Measurements from ENCODE around the gene PLAC8L1. TPM values are rescaled to one million over a fixed set of nuclear protein-coding genes. Genes with fewer than 3 reads are reported as not detected.

Gene PLAC8L1
- total RNA-seq, 1 experiment from 2014 or later = 0.52 TPM

GRCh38 chr5:146034605-146035004 lies 70.8 kb downstream of the PLAC8L1 start:
- peaks cover 3% of the 10 kb centered on the region; the same call in 1 of the 2 replicates for H3K27me3 Mint-ChIP-seq (ENCODE audit: low read depth)
- peaks cover 0 to 5% of the 10 kb centered on the region in 2 experiments; a peak in 2 of 4 replicates for H3K4me1 Mint-ChIP-seq
- no peak overlapping the region for H3K18ac ChIP-seq (ENCODE audit: insufficient read length, low read depth, low read length)
- H3K23ac ChIP-seq (ENCODE audit: insufficient read length, low read depth, low read length) = no peak overlapping the region
- no peaks in the 10 kb centered on the region; a peak in 1 of 5 replicates for H3K9me3 Mint-ChIP-seq
- no peak overlapping the region for H3T11ph ChIP-seq (ENCODE audit: low read length)
- H3K36me3 Mint-ChIP-seq (ENCODE audit: insufficient read depth in 1 of 3, low read depth in 3 of 3) = no peaks in the 10 kb centered on the region
- H3K4me3 Mint-ChIP-seq = no peak overlapping the region
- H2BK5ac ChIP-seq (ENCODE audit: insufficient read length, low read length) = no peak overlapping the region
- no peak overlapping the region for H2AK5ac ChIP-seq (ENCODE audit: insufficient read length, low read length)
- no peak overlapping the region for H3K4ac ChIP-seq (ENCODE audit: low read depth, low read length)
- no peaks in the 10 kb centered on the region for H3K79me2 ChIP-seq (ENCODE audit: insufficient read depth, low read length)
- no peaks in the 10 kb centered on the region for H3K27me3 ChIP-seq (ENCODE audit: insufficient read depth, low read length)
- H3K79me1 ChIP-seq (ENCODE audit: insufficient read depth, low read depth, low read length, poor library complexity, severe bottlenecking) = no peaks in the 10 kb centered on the region
- H4K20me1 ChIP-seq (ENCODE audit: control insufficient read depth, insufficient read depth, insufficient read length) = no peaks in the 10 kb centered on the region
- no peak overlapping the region for H2BK12ac ChIP-seq (ENCODE audit: insufficient read length, low read depth, low read length)
- H2AFZ ChIP-seq (ENCODE audit: low read length) = no peak overlapping the region
- no peak for TF ChIP-seq CTCF (conservative IDR thresholded peaks at IDR 0.05)
- no peak overlapping the region for H2BK120ac ChIP-seq (ENCODE audit: low read depth, low read length, poor library complexity, severe bottlenecking)
- no peak overlapping the region for H3K56ac ChIP-seq (ENCODE audit: insufficient read length, low read depth, low read length)
- H3K23me2 ChIP-seq (ENCODE audit: insufficient read length, low read depth, low read length, poor library complexity, severe bottlenecking) = no peaks in the 10 kb centered on the region
- no peak overlapping the region for H4K8ac ChIP-seq (replicated peaks; ENCODE audit: insufficient read length, low read depth, low read length)
- no peaks in the 10 kb centered on the region for H3K4me1 ChIP-seq (ENCODE audit: insufficient read depth, low read length)
- no peak overlapping the region for H3K14ac ChIP-seq (ENCODE audit: insufficient read depth, low read length)
- H3K27ac ChIP-seq (ENCODE audit: insufficient read length, low read depth, low read length) = no peak overlapping the region
- H3K9me3 ChIP-seq (ENCODE audit: control insufficient read depth, low read depth, low read length) = no peaks in the 10 kb centered on the region
- H3K27ac Mint-ChIP-seq = no peak overlapping the region
- no peak overlapping the region for H2BK20ac ChIP-seq (ENCODE audit: low read depth, low read length, poor library complexity, severe bottlenecking)
- H3K4me2 ChIP-seq (ENCODE audit: insufficient read depth, insufficient read length, low read length) = no peak overlapping the region
- no peak for DNase-seq
- H3K9ac ChIP-seq (ENCODE audit: extremely low read depth, insufficient read length, low read length) = no peak overlapping the region
- H4K5ac ChIP-seq (ENCODE audit: insufficient read length, low read depth, low read length) = no peak overlapping the region
- no CpG with 5 or more reads among the region's 4 CpGs for WGBS (ENCODE audit: extremely low coverage, insufficient read length, low lambda C conversion rate)
- H4K91ac ChIP-seq (ENCODE audit: insufficient read length, low read depth, low read length) = no peak overlapping the region
- H2BK15ac ChIP-seq (ENCODE audit: low read depth, low read length) = no peak overlapping the region

Other genes starting within 250 kb of the PLAC8L1 start
- gene GRXCR2, start 232.6 kb downstream of the PLAC8L1 start, total RNA-seq (2021) = not detected in 2 replicates
- gene SH3RF2, start 169.0 kb downstream of the PLAC8L1 start, total RNA-seq (2021) = 0.66 and 0.88 TPM in 2 replicates
- 251 and 284 TPM in 2 replicates for gene LARS1, start 77.1 kb upstream of the PLAC8L1 start, total RNA-seq (2021)
- 33.8 TPM in 2 replicates for gene RBM27, start 98.0 kb upstream of the PLAC8L1 start, total RNA-seq (2021)
- not detected in 2 replicates for gene POU4F3, start 233.3 kb upstream of the PLAC8L1 start, total RNA-seq (2021)